Fibroblast of the aortic adventitia (primary cell): ENCODE measurements around the gene METTL16. TPM values are rescaled to one million over a fixed set of nuclear protein-coding genes. Genes with fewer than 3 reads are reported as not detected.
A peak's percentile ranks its signal among the peaks of the same experiment; 100 is the strongest.

ENCODE experiments used
- DNase-seq: peaks from one replicate; pipeline ENCODE4 v3.0.0-alpha.2; 2010; ENCODE audit warnings: low read depth
- H3K4me3 ChIP-seq: 2 replicates; pipeline ENCODE4 v1.5.1; 2011; ENCODE audit warnings: low read depth, mild to moderate bottlenecking, control low read depth, low read length, moderate library complexity
- total RNA-seq: library from RNA; depleted of rRNA; stranded (reverse); fragments of >200 nt; gene quantifications from 2 replicates; pipeline ENCODE4 v1.2.3, GENCODE V29; 2012; ENCODE audit warnings: low replicate concordance
- TF ChIP-seq, protein P1 (sequence below): IDR thresholded peaks from 2 replicates; pipeline ENCODE4 v1.5.1; 2011; ENCODE audit warnings: mild to moderate bottlenecking, low read length, control low read depth, inconsistent platforms; ENCODE audit not compliant: insufficient read depth

Gene METTL16
- total RNA-seq, 1 donor: 18.7 TPM

DNA sequence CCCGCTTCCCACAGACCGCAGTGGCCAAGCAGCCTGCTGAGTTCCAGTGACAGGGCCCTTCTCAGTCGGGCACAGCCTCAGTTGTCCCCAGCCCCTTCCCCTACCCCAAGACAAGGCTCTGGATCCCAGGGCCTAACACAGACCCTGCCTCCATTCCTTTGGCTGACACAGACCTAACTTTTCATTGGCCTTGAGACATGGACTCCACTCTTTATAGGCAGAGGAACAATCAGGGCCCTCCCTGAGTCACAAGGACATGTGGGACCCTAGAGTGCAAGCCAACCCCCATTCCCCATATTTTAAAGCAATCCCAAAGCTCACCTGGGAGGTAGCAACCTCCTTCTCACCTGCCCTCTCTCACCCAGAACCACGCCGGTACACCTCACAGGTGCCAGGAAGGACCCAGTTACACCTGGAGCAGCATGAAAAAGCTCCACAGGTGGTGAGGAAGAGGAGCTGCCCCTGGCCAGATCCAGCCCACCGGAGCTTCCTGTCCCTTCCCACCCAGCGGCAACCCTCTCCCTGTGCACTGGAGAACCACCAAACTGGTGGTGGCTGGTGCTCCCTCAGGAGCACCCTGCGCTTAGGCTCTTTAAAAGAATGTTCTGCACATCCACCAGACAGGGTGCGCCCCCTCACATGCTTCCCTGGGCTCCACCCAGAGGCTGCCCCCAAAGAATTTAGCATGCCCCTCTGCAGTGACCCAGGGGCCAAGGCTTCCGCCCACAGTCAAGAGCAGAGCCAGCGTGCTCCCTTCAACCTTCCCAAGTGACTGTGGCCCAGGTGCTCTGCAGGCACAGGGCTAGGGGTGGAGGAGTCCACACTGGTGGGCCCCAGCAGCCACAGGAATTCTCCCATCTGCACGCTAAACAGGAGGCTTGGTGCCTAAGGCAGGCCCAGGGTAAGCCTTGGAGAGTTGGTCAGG is 114.2 kb downstream of the METTL16 start:
- TF ChIP-seq, protein P1, sequence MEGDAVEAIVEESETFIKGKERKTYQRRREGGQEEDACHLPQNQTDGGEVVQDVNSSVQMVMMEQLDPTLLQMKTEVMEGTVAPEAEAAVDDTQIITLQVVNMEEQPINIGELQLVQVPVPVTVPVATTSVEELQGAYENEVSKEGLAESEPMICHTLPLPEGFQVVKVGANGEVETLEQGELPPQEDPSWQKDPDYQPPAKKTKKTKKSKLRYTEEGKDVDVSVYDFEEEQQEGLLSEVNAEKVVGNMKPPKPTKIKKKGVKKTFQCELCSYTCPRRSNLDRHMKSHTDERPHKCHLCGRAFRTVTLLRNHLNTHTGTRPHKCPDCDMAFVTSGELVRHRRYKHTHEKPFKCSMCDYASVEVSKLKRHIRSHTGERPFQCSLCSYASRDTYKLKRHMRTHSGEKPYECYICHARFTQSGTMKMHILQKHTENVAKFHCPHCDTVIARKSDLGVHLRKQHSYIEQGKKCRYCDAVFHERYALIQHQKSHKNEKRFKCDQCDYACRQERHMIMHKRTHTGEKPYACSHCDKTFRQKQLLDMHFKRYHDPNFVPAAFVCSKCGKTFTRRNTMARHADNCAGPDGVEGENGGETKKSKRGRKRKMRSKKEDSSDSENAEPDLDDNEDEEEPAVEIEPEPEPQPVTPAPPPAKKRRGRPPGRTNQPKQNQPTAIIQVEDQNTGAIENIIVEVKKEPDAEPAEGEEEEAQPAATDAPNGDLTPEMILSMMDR: no peak
- peak overlapping the region; percentile 55 for H3K4me3 ChIP-seq
- no peak for DNase-seq

DNA sequence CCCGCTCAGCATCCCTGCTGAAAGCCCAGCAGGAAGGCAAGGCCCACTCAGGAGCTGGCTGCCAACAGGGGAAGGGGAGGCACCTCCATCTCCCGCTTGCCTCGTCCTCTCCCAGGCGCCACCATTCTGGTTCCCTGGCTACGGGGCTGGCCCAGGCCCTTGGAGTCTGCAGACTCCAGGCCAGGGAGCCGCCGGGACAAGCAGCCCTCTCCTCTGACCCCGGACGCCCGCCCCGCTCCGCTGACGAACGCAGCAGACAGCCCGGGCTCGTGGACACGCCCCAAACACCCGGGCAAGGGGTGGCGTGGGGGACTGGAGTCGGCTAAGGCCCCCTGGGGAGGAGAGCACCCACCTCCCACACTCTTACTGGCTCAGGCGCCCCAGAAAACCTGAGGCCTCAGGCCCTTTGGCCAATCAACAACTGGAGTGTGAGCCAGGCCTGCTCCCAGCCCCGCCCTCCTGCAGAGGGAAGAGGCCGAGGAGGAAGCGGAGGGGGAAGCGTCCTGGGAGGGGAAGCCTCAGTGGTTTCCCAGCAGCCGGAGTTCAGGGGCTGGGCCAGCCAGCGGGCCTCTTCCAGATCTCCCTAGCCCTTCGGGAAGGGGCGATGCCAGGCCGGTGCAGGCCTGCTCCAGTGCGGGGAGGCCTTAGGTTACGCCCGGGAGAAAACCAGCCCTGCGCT is 115.0 kb downstream of the METTL16 start:
- peak; percentile 98 for DNase-seq
- peak overlapping the region; percentile 61 for H3K4me3 ChIP-seq
- TF ChIP-seq, protein P1: no peak

DNA sequence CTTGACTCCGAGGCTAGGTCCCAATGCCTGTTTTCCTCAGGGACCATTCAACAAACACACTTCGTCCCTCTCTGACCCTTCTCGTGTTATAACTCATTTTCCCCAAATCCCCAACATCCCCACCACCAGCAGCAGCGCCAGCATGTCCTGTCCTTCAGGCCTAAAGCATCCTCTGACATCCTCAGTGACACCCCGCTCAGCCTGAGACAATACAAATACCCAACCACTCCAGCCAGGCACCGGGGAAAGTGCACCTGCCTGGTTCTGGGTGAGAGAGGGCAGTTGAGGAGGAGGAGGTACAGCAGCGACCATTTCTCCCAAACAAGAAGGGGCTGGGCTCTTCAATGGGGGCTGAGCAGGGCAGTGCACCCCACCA is 115.5 kb downstream of the METTL16 start:
- DNase-seq: no peak
- TF ChIP-seq, protein P1: no peak
- peak overlapping the region; percentile 61 for H3K4me3 ChIP-seq

DNA sequence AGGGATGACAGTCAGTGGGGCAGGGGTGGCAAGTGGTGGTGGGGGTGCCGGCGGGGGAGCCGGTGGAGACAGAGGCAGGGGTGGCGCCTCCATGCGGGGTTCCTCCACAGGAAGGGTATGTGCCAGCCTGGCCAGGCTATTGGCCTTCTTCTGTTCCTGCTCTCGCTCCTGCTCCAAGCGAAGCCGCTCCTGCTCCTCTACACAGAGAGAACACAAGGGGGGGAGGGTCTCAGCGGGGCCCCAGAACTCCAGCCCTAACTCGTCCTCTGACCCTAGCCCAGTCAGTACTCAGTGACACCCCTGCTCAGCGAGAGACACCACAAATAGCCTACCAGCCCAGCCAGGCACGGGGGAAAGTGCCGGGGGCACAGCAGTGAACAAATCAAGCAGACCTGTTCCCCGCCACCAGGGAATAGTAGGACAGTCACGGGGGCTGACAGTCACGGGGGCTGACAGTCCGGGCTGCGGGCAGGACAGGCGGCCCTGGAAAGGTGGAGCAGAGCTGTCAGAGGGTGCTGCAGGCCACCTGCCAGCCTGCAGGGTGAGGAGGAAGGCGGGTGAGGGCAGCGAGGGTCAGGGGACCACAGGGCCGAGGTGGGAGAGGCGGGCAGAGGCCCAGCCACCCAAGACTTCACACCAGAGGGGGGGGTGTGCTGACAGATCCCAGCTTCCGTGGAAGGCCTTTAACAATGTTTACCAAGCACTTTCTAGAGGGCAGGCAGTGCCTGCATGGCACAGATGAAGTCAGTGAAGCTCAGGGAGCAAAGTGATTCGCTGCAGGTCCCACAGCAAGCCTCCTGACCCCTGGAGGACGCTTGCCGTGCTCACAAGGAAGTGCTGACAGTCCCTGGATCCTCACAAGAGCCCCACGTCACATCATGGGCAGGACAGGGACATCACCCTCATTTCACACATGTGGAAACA is 116.2 kb downstream of the METTL16 start:
- peak overlapping the region; percentile 61 for H3K4me3 ChIP-seq

DNA sequence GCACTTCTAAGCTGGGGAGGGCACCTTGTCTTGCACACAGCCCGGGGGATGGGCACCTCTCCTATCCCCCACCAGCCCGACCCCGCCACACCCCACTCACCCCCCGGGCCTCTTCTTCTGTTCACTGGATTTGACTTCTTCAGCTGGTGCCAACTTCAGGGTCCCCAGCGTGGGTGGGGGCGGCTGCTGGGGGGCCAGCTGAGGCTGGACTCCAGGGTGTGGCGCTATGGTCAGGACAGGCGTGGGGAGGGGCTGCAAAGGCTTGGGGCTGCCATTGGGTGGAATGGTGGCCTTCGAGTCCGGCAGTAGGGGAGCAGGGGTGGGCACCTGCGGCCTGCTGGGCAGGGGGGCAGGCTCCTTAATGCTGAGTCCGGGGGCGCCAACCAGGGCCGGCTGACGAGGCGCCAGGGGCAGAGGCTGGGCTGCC is 116.9 kb downstream of the METTL16 start:
- no peak overlapping the region for H3K4me3 ChIP-seq
- DNase-seq: no peak
- TF ChIP-seq, protein P1: no peak

More for the DNA sequence above, 116.2 kb downstream of the METTL16 start:
- DNase-seq: no peak
- TF ChIP-seq, protein P1: no peak
